GM12878 (cell line): ENCODE results near the gene DLX3. TPM values are rescaled to one million over a fixed set of nuclear protein-coding genes. Genes with fewer than 3 reads are reported as not detected.

ENCODE experiments used
- ATAC-seq: fragments of 200-7000 bp; cut with Tn5 transposase; 3 replicates; pipeline ENCODE4 v1.9.1; 2020; ENCODE audit warnings: mild to moderate bottlenecking, moderate library complexity
- BruUV-seq: library from RNA; stranded (reverse); fragments of 400-500 nt; replicated peaks from 2 replicates; lab custom pipeline; 2021; lab: Mats Ljungman, UMichigan
- CTCF ChIA-PET: fragments of 300-600 bp; sonication (Branson Sonifier 250); formaldehyde crosslinking; extraction: SDS; loops from one replicate; lab custom pipeline; 2021; ENCODE audit warnings: inconsistent platforms; lab: Yijun Ruan, JAX
- POLR2A ChIA-PET: fragments of 350-600 bp; formaldehyde crosslinking; extraction: SDS; loops from one replicate; lab custom pipeline; 2021; ENCODE audit warnings: inconsistent platforms; lab: Charles Lee
- RAD21 ChIA-PET: fragments of 300-600 bp; sonication (Branson Sonifier 250); formaldehyde crosslinking; loops from one replicate; lab custom pipeline; 2023; ENCODE audit warnings: antibody characterized with exemption; ENCODE audit not compliant: unreplicated experiment; lab: Charles Lee
- SMC1A ChIA-PET: fragments of 300-600 bp; sonication (Branson Sonifier 250); formaldehyde crosslinking; loops from one replicate; lab custom pipeline; 2023; ENCODE audit not compliant: unreplicated experiment, uncharacterized antibody; lab: Charles Lee
- DNase-seq: peaks from one replicate; pipeline ENCODE4 v3.0.0-alpha.2; 2011; ENCODE audit warnings: low read depth, low spot score
- FAIRE-seq: peaks from 3 replicates; lab custom pipeline; 2011; peaks lifted over from hg19 to GRCh38; lab: Jason Lieb, UNC
- H2AFZ ChIP-seq: 2 replicates; pipeline ENCODE4 v1.6.0; 2011; ENCODE audit warnings: low read depth, low read length, control low read depth; ENCODE audit not compliant: control insufficient read depth
- H3K27ac ChIP-seq: 2 replicates; pipeline ENCODE4 v1.5.1; 2011; ENCODE audit warnings: control low read depth; ENCODE audit not compliant: control insufficient read depth, insufficient read depth
- H3K27me3 ChIP-seq, 2 experiments: replicated peaks in 1 of 2; 2 replicates each; pipeline versions ENCODE4 v1.6.0 to v1.6.1; 2011; ENCODE audit warnings: low read length in 1 of 2; ENCODE audit not compliant: control insufficient read depth in 2 of 2, insufficient read depth in 2 of 2
- H3K36me3 ChIP-seq, 2 experiments: 2 replicates each; pipeline ENCODE4 v1.5.1; 2011; ENCODE audit warnings: low read length in 1 of 2; ENCODE audit not compliant: control insufficient read depth in 2 of 2, insufficient read depth in 2 of 2
- H3K4me1 ChIP-seq: 2 replicates; pipeline ENCODE4 v1.6.1; 2011; ENCODE audit warnings: mild to moderate bottlenecking, low read length, moderate library complexity, mixed read lengths; ENCODE audit not compliant: control insufficient read depth, insufficient read depth
- H3K4me2 ChIP-seq: 2 replicates; pipeline ENCODE4 v1.6.0; 2011; ENCODE audit warnings: control low read depth; ENCODE audit not compliant: control insufficient read depth, insufficient read depth
- H3K4me3 ChIP-seq: fragments of 200-600 bp; sonication (generic); 2 replicates; pipeline ENCODE4 v1.5.1; 2016
- H3K79me2 ChIP-seq: 2 replicates; pipeline ENCODE4 v1.6.0; 2011; ENCODE audit warnings: low read length; ENCODE audit not compliant: control insufficient read depth, insufficient read depth
- H3K9ac ChIP-seq: 2 replicates; pipeline ENCODE4 v1.8.0; 2011; ENCODE audit warnings: low read length, control low read depth, mixed read lengths; ENCODE audit not compliant: control insufficient read depth, insufficient read depth
- H3K9me3 ChIP-seq: replicated peaks from 3 replicates; pipeline ENCODE4 v1.5.1; 2011; ENCODE audit warnings: mild to moderate bottlenecking, low read length; ENCODE audit not compliant: control insufficient read depth, insufficient read depth
- H4K20me1 ChIP-seq: 2 replicates; pipeline ENCODE4 v1.6.0; 2011; ENCODE audit not compliant: control insufficient read depth, insufficient read depth
- CEBPB ChIP-seq, 2 experiments: fragments of 150-350 bp in 1 of 2; IDR thresholded peaks; 2 replicates each; pipeline ENCODE4 v1.6.1; 2012 to 2014; ENCODE audit warnings: low read depth in 2 of 2, low read length in 2 of 2, borderline replicate concordance in 1 of 2, inconsistent platforms in 1 of 2
- CREB1 ChIP-seq: IDR thresholded peaks from 2 replicates; pipeline ENCODE4 v1.6.1; 2012; ENCODE audit warnings: low read depth, mild to moderate bottlenecking, inconsistent platforms
- ETV6 ChIP-seq, 2 experiments: fragments of 450-650 bp in 1 of 2; IDR thresholded peaks in 1 of 2; conservative IDR thresholded peaks in 1 of 2; 2 replicates each; pipeline ENCODE4 v1.6.1; 2014; ENCODE audit warnings: antibody characterized with exemption in 1 of 2, borderline replicate concordance in 1 of 2, low read depth in 1 of 2, mild to moderate bottlenecking in 1 of 2, moderate library complexity in 1 of 2
- HCFC1 ChIP-seq: fragments of 150-350 bp; IDR thresholded peaks from 2 replicates; pipeline ENCODE4 v1.6.1; 2014; ENCODE audit warnings: low read length
- MYC ChIP-seq: IDR thresholded peaks from 2 replicates; pipeline ENCODE4 v1.6.1; 2011; ENCODE audit warnings: mild to moderate bottlenecking, low read length, moderate library complexity, inconsistent platforms; ENCODE audit not compliant: insufficient read depth, insufficient replicate concordance, insufficient read length, severe bottlenecking
- NR2C2 ChIP-seq: IDR thresholded peaks from 2 replicates; pipeline ENCODE4 v1.6.1; 2011; ENCODE audit warnings: borderline replicate concordance, low read depth; ENCODE audit not compliant: control insufficient read depth, insufficient read length
- NRF1 ChIP-seq: conservative IDR thresholded peaks from 2 replicates; pipeline ENCODE4 v1.6.1; 2011; ENCODE audit warnings: mild to moderate bottlenecking, low read depth, low read length, improper control_type of control experiment
- POLR2AphosphoS2 ChIP-seq: IDR thresholded peaks from 2 replicates; pipeline ENCODE4 v1.6.1; 2011; ENCODE audit warnings: low read depth, mild to moderate bottlenecking, low read length, improper control_type of control experiment, moderate library complexity
- YBX1 ChIP-seq: fragments of 450-650 bp; IDR thresholded peaks from 2 replicates; pipeline ENCODE4 v1.6.1; 2016; ENCODE audit warnings: antibody characterized with exemption
- YY1 ChIP-seq: IDR thresholded peaks from 2 replicates; pipeline ENCODE4 v1.6.1; 2011; ENCODE audit warnings: low read depth, mild to moderate bottlenecking, low read length
- ZNF274 ChIP-seq: IDR thresholded peaks from one replicate; pipeline ENCODE4 v1.8.0; 2011; ENCODE audit not compliant: insufficient read length, insufficient read depth
- WGBS: methylation state at CpG from one replicate; pipeline ENCODE4 v1.1.6; 2016; ENCODE audit warnings: low lambda C conversion rate; ENCODE audit not compliant: insufficient replicate concordance, insufficient coverage; ENCODE audit errors: missing lambda C conversion rate; 5-methylcytosine and 5-hydroxymethylcytosine counted together
- in situ Hi-C: fragments of 300-500 bp; cut with MboI; formaldehyde crosslinking; loops from 9 replicates; pipeline ENCODE4 v1.14.3; 2018; ENCODE audit warnings: mixed read lengths
- intact Hi-C: fragments of 100-400 bp; cut with micrococcal nuclease; formaldehyde crosslinking; loops from one replicate; pipeline ENCODE4 v1.14.2; 2022; ENCODE audit not compliant: unreplicated experiment
- polyA plus RNA-seq, 11 experiments: library from polyadenylated mRNA; depleted of rRNA in 4 of 11; unstranded in 6 of 11; stranded (reverse) in 5 of 11; fragments of >200 nt; fragmentation: Nextera tagmentation in 4 of 11; fragmentation: Illumina TruSeq in 1 of 11; extraction: Ambion mirVana in 4 of 11; extraction: Trizol in 1 of 11; gene quantifications; 1 replicate in 1 of 11; 2 replicates in 10 of 11; pipeline versions ENCODE4 v1.2.1 to v1.2.3, GENCODE V29; 2011 to 2016; ENCODE audit warnings: inconsistent platforms in 2 of 11, missing spikeins in 2 of 11, low read depth in 1 of 11
- total RNA-seq, 4 experiments: library from RNA; depleted of rRNA in 3 of 4; stranded (reverse); fragments of >200 nt in 3 of 4; fragmentation: Illumina TruSeq in 1 of 4; extraction: Trizol in 1 of 4; gene quantifications; 2 replicates each; pipeline versions ENCODE4 v1.2.1 to v1.2.3, GENCODE V29; 2013 to 2021
- TF ChIP-seq, protein P1 (sequence below): IDR thresholded peaks from 2 replicates; pipeline ENCODE4 v1.6.1; 2012; ENCODE audit warnings: low read depth, low read length, improper control_type of control experiment
- TF ChIP-seq, protein P2 (sequence below): IDR thresholded peaks from 2 replicates; pipeline ENCODE4 v1.6.1; 2011; ENCODE audit warnings: mild to moderate bottlenecking, low read depth, low read length, moderate library complexity; ENCODE audit not compliant: insufficient replicate concordance
- TF ChIP-seq, protein P3 (sequence below), 3 experiments: IDR thresholded peaks in 2 of 3; conservative IDR thresholded peaks in 1 of 3; 2 replicates each; pipeline ENCODE4 v1.5.1; 2011; ENCODE audit warnings: low read depth in 3 of 3, low read length in 3 of 3, mild to moderate bottlenecking in 3 of 3, control low read depth in 2 of 3, moderate library complexity in 2 of 3, inconsistent platforms in 1 of 3, mixed read lengths in 1 of 3; ENCODE audit not compliant: control insufficient read depth in 2 of 3, insufficient read depth in 1 of 3; ENCODE audit errors: extremely low read depth in 1 of 3

DLX3 gene
- total and polyA plus RNA-seq, 10 of the 15 experiments (the other 5 are each of a cell fraction or from before 2014, with no cell fraction given): not detected

DNA sequence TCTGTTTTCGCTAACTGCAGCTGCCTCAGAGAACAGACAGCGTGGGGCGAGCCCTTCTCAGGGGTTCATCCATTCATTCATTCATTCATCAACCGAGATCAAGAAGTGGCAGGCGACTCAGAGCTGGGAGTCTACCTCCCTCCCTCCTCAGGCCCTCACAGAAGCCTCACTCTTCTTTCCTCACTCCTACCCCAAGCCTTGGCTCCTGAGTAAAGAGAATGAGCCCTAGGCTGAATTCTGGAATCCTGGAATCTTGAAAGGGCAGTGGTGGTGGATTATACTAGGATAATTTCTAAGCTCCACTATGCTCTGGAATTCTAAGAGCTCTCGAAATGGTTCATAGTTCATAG is 2.3 kb upstream of the DLX3 start (continued):
- TF ChIP-seq, protein P1, sequence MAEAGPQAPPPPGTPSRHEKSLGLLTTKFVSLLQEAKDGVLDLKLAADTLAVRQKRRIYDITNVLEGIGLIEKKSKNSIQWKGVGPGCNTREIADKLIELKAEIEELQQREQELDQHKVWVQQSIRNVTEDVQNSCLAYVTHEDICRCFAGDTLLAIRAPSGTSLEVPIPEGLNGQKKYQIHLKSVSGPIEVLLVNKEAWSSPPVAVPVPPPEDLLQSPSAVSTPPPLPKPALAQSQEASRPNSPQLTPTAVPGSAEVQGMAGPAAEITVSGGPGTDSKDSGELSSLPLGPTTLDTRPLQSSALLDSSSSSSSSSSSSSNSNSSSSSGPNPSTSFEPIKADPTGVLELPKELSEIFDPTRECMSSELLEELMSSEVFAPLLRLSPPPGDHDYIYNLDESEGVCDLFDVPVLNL: no peak
- TF ChIP-seq, protein P2, sequence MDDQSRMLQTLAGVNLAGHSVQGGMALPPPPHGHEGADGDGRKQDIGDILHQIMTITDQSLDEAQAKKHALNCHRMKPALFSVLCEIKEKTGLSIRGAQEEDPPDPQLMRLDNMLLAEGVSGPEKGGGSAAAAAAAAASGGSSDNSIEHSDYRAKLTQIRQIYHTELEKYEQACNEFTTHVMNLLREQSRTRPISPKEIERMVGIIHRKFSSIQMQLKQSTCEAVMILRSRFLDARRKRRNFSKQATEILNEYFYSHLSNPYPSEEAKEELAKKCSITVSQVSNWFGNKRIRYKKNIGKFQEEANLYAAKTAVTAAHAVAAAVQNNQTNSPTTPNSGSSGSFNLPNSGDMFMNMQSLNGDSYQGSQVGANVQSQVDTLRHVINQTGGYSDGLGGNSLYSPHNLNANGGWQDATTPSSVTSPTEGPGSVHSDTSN: no peak
- TF ChIP-seq NR2C2 (no peak), POLR2AphosphoS2 (no peak)
- TF ChIP-seq, all 136 proteins: peak for 0

DNA sequence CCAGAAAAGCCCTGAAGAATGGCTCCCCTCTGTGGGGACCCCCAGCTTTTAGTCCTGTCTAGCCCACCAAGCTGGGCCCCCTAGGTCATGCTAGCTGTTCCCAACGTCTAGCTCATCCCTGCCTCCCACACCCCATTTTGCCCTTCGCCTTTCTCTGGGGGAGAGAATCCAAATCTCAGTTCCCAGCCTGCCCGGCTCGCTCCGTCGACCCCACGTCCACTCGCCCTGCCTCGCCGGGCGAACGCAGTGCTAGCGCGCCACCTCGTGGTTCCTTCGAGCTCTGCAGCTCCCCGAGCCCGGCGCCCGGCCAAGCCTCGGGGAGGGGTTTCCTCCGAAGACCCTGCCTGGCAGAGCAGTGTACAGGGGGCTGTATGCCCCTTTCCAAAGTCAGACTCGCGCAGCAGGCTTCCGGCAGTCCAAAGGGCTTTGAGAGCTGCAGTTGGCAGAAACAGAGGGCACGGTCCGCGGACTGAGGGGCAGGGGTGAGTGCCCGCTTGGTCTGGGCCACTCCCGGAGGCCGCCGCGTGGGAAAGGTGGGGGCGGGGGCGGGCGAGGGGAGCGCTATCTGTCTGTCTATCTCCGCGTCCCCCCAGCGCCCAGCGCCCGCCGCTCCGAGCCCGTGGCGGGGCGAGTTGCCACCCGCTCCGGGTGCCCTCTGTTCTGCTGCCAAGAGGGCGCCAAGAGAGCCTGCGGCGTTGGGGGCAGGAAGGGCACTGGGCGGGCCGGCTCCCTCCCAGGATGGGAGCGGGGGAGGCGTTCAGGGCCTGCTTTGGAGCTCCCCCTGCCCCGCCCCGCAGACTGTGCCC is 1.7 kb upstream of the DLX3 start:
- peak; percentile 69 for ATAC-seq
- BruUV-seq: no TSS peak
- Histone ChIP-seq H3K4me1 (0 out of 2 replicates have a peak, but pooled peaks cover 3% of the 10 kb centered on the region), H3K36me3 (no peaks in the 10 kb centered on the region), H3K4me2 (no peak overlapping the region), H3K27ac (no peak overlapping the region), H3K4me3 (no peak overlapping the region), H4K20me1 (no peaks in the 10 kb centered on the region), H3K27me3 (peaks cover 15 to 28% of the 10 kb centered on the region in 2 experiments), H3K9me3 (no peaks in the 10 kb centered on the region; the same call in 1 of the 3 replicates), H3K79me2 (no peaks in the 10 kb centered on the region), H2AFZ (peak overlapping the region; percentile 68), H3K9ac (no peak overlapping the region)
- SMC1A ChIA-PET: interaction anchor here (0.5 to 3.4 kb wide), 18 partner anchors 10 to 429 kb away, joined by 3 to 20 read pairs (median 4); no protein-coding TSS in a partner anchor
- POLR2A ChIA-PET: no interaction called here
- RAD21 ChIA-PET: interaction anchor here (0.5 to 3.4 kb wide), 26 partner anchors 10 to 703 kb away, joined by 3 to 19 read pairs (median 4); no protein-coding TSS in a partner anchor
- FAIRE-seq: peak; percentile 66
- WGBS: 3% methylated on average over 38 of the region's 58 CpGs
- intact Hi-C loops (loop anchor here (2.0 to 10.0 kb wide), 3 partner anchors 114 to 428 kb away; partner anchors contain the start of gene SLC35B1), in situ Hi-C loops (loop anchor here (5.0 to 10.0 kb wide), 2 partner anchors 292 to 424 kb away; partner anchors contain the start of gene SLC35B1)
- CTCF ChIA-PET: interaction anchor here (0.6 to 9.3 kb wide), 56 partner anchors 9 to 629 kb away, joined by 3 to 105 read pairs (median 5); partner anchors contain the start of genes ITGA3, KAT7 and PDK2
- no peak for DNase-seq
- TF ChIP-seq NRF1: no peak
- no peak for TF ChIP-seq MYC
- TF ChIP-seq YY1: no peak
- no peak for TF ChIP-seq ETV6 (conservative IDR thresholded peaks at IDR 0.05 in 1 of 2, IDR thresholded peaks at IDR 0.05 in 1 of 2; ENCODE audit: borderline replicate concordance in 1 of 2, low read depth in 1 of 2)
- TF ChIP-seq YBX1: no peak
- TF ChIP-seq CEBPB (IDR thresholded peaks at IDR 0.05; ENCODE audit: borderline replicate concordance in 1 of 2, low read depth in 2 of 2, low read length in 2 of 2): no peak
- TF ChIP-seq, protein P3, sequence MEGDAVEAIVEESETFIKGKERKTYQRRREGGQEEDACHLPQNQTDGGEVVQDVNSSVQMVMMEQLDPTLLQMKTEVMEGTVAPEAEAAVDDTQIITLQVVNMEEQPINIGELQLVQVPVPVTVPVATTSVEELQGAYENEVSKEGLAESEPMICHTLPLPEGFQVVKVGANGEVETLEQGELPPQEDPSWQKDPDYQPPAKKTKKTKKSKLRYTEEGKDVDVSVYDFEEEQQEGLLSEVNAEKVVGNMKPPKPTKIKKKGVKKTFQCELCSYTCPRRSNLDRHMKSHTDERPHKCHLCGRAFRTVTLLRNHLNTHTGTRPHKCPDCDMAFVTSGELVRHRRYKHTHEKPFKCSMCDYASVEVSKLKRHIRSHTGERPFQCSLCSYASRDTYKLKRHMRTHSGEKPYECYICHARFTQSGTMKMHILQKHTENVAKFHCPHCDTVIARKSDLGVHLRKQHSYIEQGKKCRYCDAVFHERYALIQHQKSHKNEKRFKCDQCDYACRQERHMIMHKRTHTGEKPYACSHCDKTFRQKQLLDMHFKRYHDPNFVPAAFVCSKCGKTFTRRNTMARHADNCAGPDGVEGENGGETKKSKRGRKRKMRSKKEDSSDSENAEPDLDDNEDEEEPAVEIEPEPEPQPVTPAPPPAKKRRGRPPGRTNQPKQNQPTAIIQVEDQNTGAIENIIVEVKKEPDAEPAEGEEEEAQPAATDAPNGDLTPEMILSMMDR (IDR thresholded peaks at IDR 0.05 in 2 of 3, conservative IDR thresholded peaks at IDR 0.05 in 1 of 3; ENCODE audit: control insufficient read depth in 2 of 3, extremely low read depth in 1 of 3, insufficient read depth in 1 of 3, low read depth in 3 of 3, low read length in 3 of 3): peak; percentile 93 to 98 (median 93)
- TF ChIP-seq ZNF274: no peak
- TF ChIP-seq, protein P1: no peak
- no peak for TF ChIP-seq CREB1
- TF ChIP-seq HCFC1: no peak
